Karpas-422 (cell line): Measurements from ENCODE around the gene C12orf75. TPM values are rescaled to one million over a fixed set of nuclear protein-coding genes. Genes with fewer than 3 reads are reported as not detected.

Source experiments
- DNase-seq: peaks from one replicate; pipeline ENCODE4 v3.0.0-alpha.2; 2015
- H2AFZ ChIP-seq: fragments of 200-600 bp; sonication (generic); 2 replicates; pipeline ENCODE4 v1.6.1; 2014; ENCODE audit warnings: antibody characterized with exemption, low read length, mixed read lengths
- H3K27ac ChIP-seq: fragments of 200-600 bp; sonication (generic); 2 replicates; pipeline ENCODE4 v1.5.1; 2014; ENCODE audit warnings: mild to moderate bottlenecking, low read length, moderate library complexity
- H3K27me3 ChIP-seq: fragments of 200-600 bp; sonication (generic); 2 replicates; pipeline ENCODE4 v1.6.1; 2014; ENCODE audit warnings: low read length, mixed read lengths
- H3K36me3 ChIP-seq: fragments of 200-600 bp; sonication (generic); 2 replicates; pipeline ENCODE4 v1.6.1; 2014; ENCODE audit warnings: low read length, mixed read lengths; ENCODE audit not compliant: insufficient read depth
- H3K4me1 ChIP-seq: fragments of 200-600 bp; sonication (generic); 2 replicates; pipeline ENCODE4 v1.6.1; 2014; ENCODE audit warnings: mild to moderate bottlenecking, low read length, mixed read lengths
- H3K4me2 ChIP-seq: fragments of 200-600 bp; sonication (generic); 2 replicates; pipeline ENCODE4 v1.6.1; 2014; ENCODE audit warnings: low read length, low read depth, mild to moderate bottlenecking; ENCODE audit not compliant: poor library complexity, severe bottlenecking
- H3K4me3 ChIP-seq: fragments of 200-600 bp; sonication (generic); 2 replicates; pipeline ENCODE4 v1.5.1; 2014; ENCODE audit warnings: mild to moderate bottlenecking, antibody characterized with exemption, low read length, mixed read lengths
- H3K79me2 ChIP-seq: fragments of 200-600 bp; sonication (generic); 2 replicates; pipeline ENCODE4 v1.6.1; 2014; ENCODE audit warnings: mild to moderate bottlenecking, low read length, mixed read lengths
- H3K9ac ChIP-seq: fragments of 200-600 bp; sonication (generic); 2 replicates; pipeline ENCODE4 v1.6.0; 2014; ENCODE audit warnings: low read length
- H3K9me2 ChIP-seq: fragments of 200-600 bp; sonication (generic), shearing (Covaris generic); replicated peaks from 2 replicates; pipeline ENCODE4 v1.6.0; 2014; ENCODE audit warnings: mild to moderate bottlenecking, low read length, moderate library complexity; ENCODE audit not compliant: insufficient read depth
- H3K9me3 ChIP-seq: fragments of 300-700, 200-600 bp; sonication (generic); 2 replicates; pipeline ENCODE4 v1.6.1; 2014; ENCODE audit warnings: low read length, mixed read lengths
- H4K20me1 ChIP-seq: fragments of 200-600 bp; sonication (generic); 2 replicates; pipeline ENCODE4 v1.6.1; 2014; ENCODE audit warnings: mild to moderate bottlenecking, antibody characterized with exemption, low read length, low read depth; ENCODE audit not compliant: insufficient read depth
- total RNA-seq: library from RNA; depleted of rRNA; stranded (reverse); fragments of >200 nt; shearing (Covaris generic); gene quantifications from 2 replicates; pipeline ENCODE4 v1.2.3, GENCODE V29; 2014; ENCODE audit warnings: low replicate concordance

Gene C12orf75
- total RNA-seq, 1 experiment from 2014 or later, result 291 TPM

DNA sequence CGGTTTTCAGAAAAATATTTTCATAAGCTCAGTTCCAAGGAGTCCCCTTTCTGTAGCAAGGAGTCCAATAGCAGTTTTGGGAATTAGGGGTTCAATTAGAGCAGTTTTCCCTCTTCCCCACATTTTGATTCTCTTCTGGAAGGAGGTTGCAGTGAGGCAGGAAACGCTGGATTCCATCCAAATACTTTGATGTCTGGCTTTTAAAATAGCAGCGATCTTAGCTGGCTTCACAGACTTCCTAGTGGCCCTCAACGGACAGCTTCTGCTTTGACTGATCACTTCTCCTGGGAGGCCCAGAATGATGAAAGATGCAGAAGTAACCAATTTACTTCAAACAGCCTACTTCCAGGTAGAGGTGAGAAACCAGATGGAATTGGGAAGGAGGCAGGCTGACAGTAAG lies 63.1 kb downstream of the C12orf75 start:
- H2AFZ ChIP-seq, result no peak overlapping the region
- H3K79me2 ChIP-seq, result no peaks in the 10 kb centered on the region
- no peaks in the 10 kb centered on the region for H3K36me3 ChIP-seq
- H3K27ac ChIP-seq, result no peak overlapping the region
- no peak overlapping the region for H3K9ac ChIP-seq
- H3K27me3 ChIP-seq, result no peaks in the 10 kb centered on the region
- H3K9me3 ChIP-seq, result no peaks in the 10 kb centered on the region
- H3K4me2 ChIP-seq, result no peak overlapping the region
- no peaks in the 10 kb centered on the region for H3K9me2 ChIP-seq
- no peak overlapping the region for H3K4me3 ChIP-seq
- no peaks in the 10 kb centered on the region for H3K4me1 ChIP-seq
- DNase-seq, result no peak
- no peaks in the 10 kb centered on the region for H4K20me1 ChIP-seq

- H3K4me1 ChIP-seq, result no peaks in the 10 kb centered on the region
- H3K36me3 ChIP-seq, result no peaks in the 10 kb centered on the region
- no peak overlapping the region for H3K27ac ChIP-seq
- H3K9me2 ChIP-seq, result no peaks in the 10 kb centered on the region
- H2AFZ ChIP-seq, result no peak overlapping the region
- H3K9me3 ChIP-seq, result no peaks in the 10 kb centered on the region
- no peaks in the 10 kb centered on the region for H3K27me3 ChIP-seq
- H3K4me3 ChIP-seq, result no peak overlapping the region
- no peak for DNase-seq
- H4K20me1 ChIP-seq, result no peaks in the 10 kb centered on the region
- no peaks in the 10 kb centered on the region for H3K79me2 ChIP-seq
- no peak overlapping the region for H3K9ac ChIP-seq
- H3K4me2 ChIP-seq, result no peak overlapping the region
These were observed 65.5 kb downstream of the C12orf75 start for GRCh38 chr12:105396024-105396423.

DNA sequence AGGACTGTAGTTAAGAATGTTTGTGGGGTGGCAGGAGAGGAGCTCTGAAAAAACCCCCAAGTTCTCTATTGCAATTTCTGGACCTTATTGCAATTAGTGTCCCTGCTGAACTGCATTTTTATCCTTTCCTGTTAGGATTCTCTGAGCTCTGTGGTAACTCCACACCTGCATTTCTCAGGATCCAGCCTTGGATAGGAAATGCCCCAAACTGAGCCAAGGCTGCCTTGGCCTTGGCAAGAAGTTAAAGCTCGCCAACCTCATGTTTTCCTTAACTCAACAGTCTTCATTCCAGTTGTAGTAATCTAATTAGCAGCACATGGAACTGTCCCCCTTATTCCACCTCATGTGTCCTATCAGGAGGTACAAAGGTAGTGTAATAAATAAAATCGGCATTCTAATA lies 66.5 kb downstream of the C12orf75 start:
- Histone ChIP-seq H3K4me1 (no peaks in the 10 kb centered on the region), H3K36me3 (no peaks in the 10 kb centered on the region)

GRCh38 chr12:105398930-105399329 lies 68.4 kb downstream of the C12orf75 start:
- Histone ChIP-seq H3K36me3 (no peaks in the 10 kb centered on the region), H2AFZ (no peak overlapping the region), H3K4me1 (no peaks in the 10 kb centered on the region), H3K9me2 (no peaks in the 10 kb centered on the region), H3K27me3 (no peaks in the 10 kb centered on the region), H3K4me3 (no peak overlapping the region), H4K20me1 (no peaks in the 10 kb centered on the region), H3K27ac (no peak overlapping the region), H3K9me3 (no peaks in the 10 kb centered on the region), H3K79me2 (no peaks in the 10 kb centered on the region), H3K9ac (no peak overlapping the region), H3K4me2 (no peak overlapping the region)
- no peak for DNase-seq

More for the DNA sequence above, 66.5 kb downstream of the C12orf75 start:
- H3K4me2 ChIP-seq, result no peak overlapping the region
- no peaks in the 10 kb centered on the region for H3K9me2 ChIP-seq
- H2AFZ ChIP-seq, result no peak overlapping the region
- H3K27ac ChIP-seq, result no peak overlapping the region
- H3K27me3 ChIP-seq, result no peaks in the 10 kb centered on the region
- no peak overlapping the region for H3K9ac ChIP-seq
- H3K9me3 ChIP-seq, result no peaks in the 10 kb centered on the region
- H3K4me3 ChIP-seq, result no peak overlapping the region
- no peaks in the 10 kb centered on the region for H4K20me1 ChIP-seq
- no peaks in the 10 kb centered on the region for H3K79me2 ChIP-seq
- no peak for DNase-seq

- DNase-seq, result no peak
- Histone ChIP-seq H3K79me2 (no peaks in the 10 kb centered on the region), H3K4me1 (no peaks in the 10 kb centered on the region)
These were observed 69.1 kb downstream of the C12orf75 start for GRCh38 chr12:105399428-105400081.

DNA sequence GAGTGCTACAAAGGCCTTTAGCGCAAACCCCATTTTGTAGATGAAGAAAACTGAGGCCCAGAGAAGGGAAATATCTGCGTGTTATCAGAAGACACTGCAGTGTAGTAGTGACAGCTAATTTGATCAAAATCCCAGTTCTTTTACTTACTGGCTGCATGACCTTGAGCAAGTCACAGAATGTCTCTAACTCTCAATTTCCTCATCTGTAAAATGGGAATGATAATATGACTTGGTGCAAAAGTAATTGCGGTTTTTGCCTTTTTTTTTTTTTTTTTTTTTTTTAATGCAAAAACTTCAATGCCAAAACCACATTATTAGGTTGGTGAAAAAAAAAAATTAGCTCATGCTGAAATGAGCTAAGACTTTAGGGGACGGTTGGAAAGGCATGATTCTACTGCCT lies 69.7 kb downstream of the C12orf75 start:
- H3K36me3 ChIP-seq, result no peaks in the 10 kb centered on the region
- DNase-seq, result no peak
- no peak overlapping the region for H3K9ac ChIP-seq
- no peaks in the 10 kb centered on the region for H3K27me3 ChIP-seq
- no peaks in the 10 kb centered on the region for H3K79me2 ChIP-seq
- no peaks in the 10 kb centered on the region for H3K9me3 ChIP-seq
- H2AFZ ChIP-seq, result no peak overlapping the region
- no peak overlapping the region for H3K27ac ChIP-seq
- no peak overlapping the region for H3K4me2 ChIP-seq
- H4K20me1 ChIP-seq, result no peaks in the 10 kb centered on the region
- no peak overlapping the region for H3K4me3 ChIP-seq
- H3K4me1 ChIP-seq, result no peaks in the 10 kb centered on the region
- H3K9me2 ChIP-seq, result no peaks in the 10 kb centered on the region

More at GRCh38 chr12:105399428-105400081, 69.1 kb downstream of the C12orf75 start:
- H3K9me3 ChIP-seq, result no peaks in the 10 kb centered on the region
- H3K27ac ChIP-seq, result no peak overlapping the region
- no peak overlapping the region for H3K9ac ChIP-seq
- H3K4me2 ChIP-seq, result no peak overlapping the region
- no peak overlapping the region for H3K4me3 ChIP-seq
- no peaks in the 10 kb centered on the region for H3K36me3 ChIP-seq
- no peaks in the 10 kb centered on the region for H4K20me1 ChIP-seq
- no peaks in the 10 kb centered on the region for H3K9me2 ChIP-seq
- H2AFZ ChIP-seq, result no peak overlapping the region
- H3K27me3 ChIP-seq, result no peaks in the 10 kb centered on the region

GRCh38 chr12:105401198-105401597 lies 70.7 kb downstream of the C12orf75 start:
- no peak overlapping the region for H3K9ac ChIP-seq
- no peaks in the 10 kb centered on the region for H3K9me3 ChIP-seq
- H3K4me1 ChIP-seq, result no peaks in the 10 kb centered on the region
- H3K4me2 ChIP-seq, result no peak overlapping the region
- no peak overlapping the region for H2AFZ ChIP-seq
- H3K4me3 ChIP-seq, result no peak overlapping the region
- H4K20me1 ChIP-seq, result no peaks in the 10 kb centered on the region
- no peaks in the 10 kb centered on the region for H3K9me2 ChIP-seq
- H3K79me2 ChIP-seq, result no peaks in the 10 kb centered on the region
- no peaks in the 10 kb centered on the region for H3K36me3 ChIP-seq
- H3K27ac ChIP-seq, result no peak overlapping the region
- no peak for DNase-seq
- no peaks in the 10 kb centered on the region for H3K27me3 ChIP-seq

DNA sequence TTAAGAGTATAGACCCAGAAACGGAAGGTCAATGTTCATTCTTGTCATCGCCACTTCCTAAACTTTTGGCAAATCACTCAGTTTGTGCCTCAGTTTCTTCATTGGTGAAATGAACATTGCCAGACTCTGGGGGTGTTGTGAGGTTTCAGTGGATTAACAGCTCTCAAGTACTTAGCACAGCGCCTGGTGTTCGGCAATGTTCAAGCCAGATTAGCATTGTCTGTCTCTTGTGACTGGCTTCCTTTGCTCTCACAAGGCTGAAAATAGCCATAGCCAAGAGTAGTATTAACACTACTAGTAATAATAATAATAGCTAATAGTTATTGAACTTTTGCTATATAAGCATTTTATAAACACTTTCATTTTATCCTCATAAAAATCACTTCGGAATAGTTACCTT lies 71.9 kb downstream of the C12orf75 start:
- Histone ChIP-seq H3K27me3 (no peaks in the 10 kb centered on the region), H3K9me2 (no peaks in the 10 kb centered on the region), H3K4me1 (no peaks in the 10 kb centered on the region), H4K20me1 (no peaks in the 10 kb centered on the region), H3K27ac (no peak overlapping the region), H3K79me2 (no peaks in the 10 kb centered on the region), H2AFZ (no peak overlapping the region), H3K4me3 (no peak overlapping the region), H3K4me2 (no peak overlapping the region), H3K9me3 (no peaks in the 10 kb centered on the region), H3K36me3 (no peaks in the 10 kb centered on the region), H3K9ac (no peak overlapping the region)
- no peak for DNase-seq
